BLaER1 treated with 17β-estradiol and CSF1 and Interleukin-3, amounts not matched to agents 10 nM and 100 nM (cell line): Measurements from ENCODE around the gene HSD11B1L.

Experiments
- H3K27ac ChIP-seq, 11 experiments: shearing (Covaris generic); formaldehyde crosslinking; 2 replicates each; pipeline ENCODE4 v1.8.1; 2022
- H3K27me3 ChIP-seq, 11 experiments: shearing (Covaris generic); formaldehyde crosslinking; 2 replicates each; pipeline ENCODE4 v1.8.1; 2022
- H3K36me3 ChIP-seq, 11 experiments: shearing (Covaris generic); formaldehyde crosslinking; 2 replicates each; pipeline ENCODE4 v1.8.1; 2022
- H3K4me1 ChIP-seq, 10 experiments: shearing (Covaris generic); formaldehyde crosslinking; 2 replicates each; pipeline ENCODE4 v1.8.1; 2022
- H3K4me2 ChIP-seq, 11 experiments: shearing (Covaris generic); formaldehyde crosslinking; 2 replicates each; pipeline ENCODE4 v1.8.1; 2022
- H3K4me3 ChIP-seq, 10 experiments: shearing (Covaris generic); formaldehyde crosslinking; 2 replicates each; pipeline ENCODE4 v1.8.1; 2022
- H3K9ac ChIP-seq, 11 experiments: shearing (Covaris generic); formaldehyde crosslinking; 2 replicates each; pipeline ENCODE4 v1.8.1; 2022
- H3K9me3 ChIP-seq, 11 experiments: shearing (Covaris generic); formaldehyde crosslinking; replicated peaks in 1 of 11; 2 replicates each; pipeline ENCODE4 v1.8.1; 2022
- H4K20me1 ChIP-seq, 11 experiments: shearing (Covaris generic); formaldehyde crosslinking; 2 replicates each; pipeline ENCODE4 v1.8.1; 2022
- Cebpa-rat ChIP-seq, 11 experiments: shearing (Covaris generic); IDR thresholded peaks; 2 replicates each; pipeline ENCODE4 v1.8.1; 2022

The HSD11B1L gene

DNA sequence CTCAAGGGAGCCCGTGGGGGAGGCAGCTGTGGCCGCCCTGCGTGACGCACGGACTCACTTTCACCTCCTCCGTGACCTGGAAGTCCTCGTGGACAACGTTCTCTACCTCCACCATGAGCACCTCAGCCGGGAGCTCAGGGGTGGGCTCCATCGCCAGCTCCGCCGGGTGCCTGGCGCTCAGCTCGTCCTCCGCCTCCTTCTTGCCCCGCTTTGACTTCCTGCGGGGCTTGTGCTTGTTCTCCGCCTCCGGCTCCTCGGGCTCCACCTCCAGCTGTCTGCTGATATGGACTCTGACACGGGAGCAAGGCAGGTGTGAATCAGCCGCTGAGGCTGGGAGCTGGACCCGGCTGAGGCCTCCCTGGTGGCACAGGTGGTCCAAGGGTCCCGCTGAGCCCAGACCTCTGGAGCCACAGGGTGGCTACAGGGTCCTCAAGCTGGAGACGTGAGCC lies 30.9 kb downstream of the HSD11B1L start:
- Histone ChIP-seq H3K4me2 (no peak overlapping the region), H3K9ac (no peak overlapping the region), H3K9me3 (no peaks in the 10 kb centered on the region), H3K27me3 (no peaks in the 10 kb centered on the region), H3K4me1 (peaks cover 0 to 6% (median 2%) of the 10 kb centered on the region in 10 experiments; a peak in 7 of 20 replicates), H3K27ac (no peak overlapping the region), H3K36me3 (peaks cover 78 to 99% (median 86%) of the 10 kb centered on the region in 11 experiments), H4K20me1 (peaks cover 50 to 97% (median 84%) of the 10 kb centered on the region in 11 experiments; a peak in 21 of 22 replicates), H3K4me3 (no peak overlapping the region)
- TF ChIP-seq Cebpa-rat (IDR thresholded peaks at IDR 0.05) = no peak

DNA sequence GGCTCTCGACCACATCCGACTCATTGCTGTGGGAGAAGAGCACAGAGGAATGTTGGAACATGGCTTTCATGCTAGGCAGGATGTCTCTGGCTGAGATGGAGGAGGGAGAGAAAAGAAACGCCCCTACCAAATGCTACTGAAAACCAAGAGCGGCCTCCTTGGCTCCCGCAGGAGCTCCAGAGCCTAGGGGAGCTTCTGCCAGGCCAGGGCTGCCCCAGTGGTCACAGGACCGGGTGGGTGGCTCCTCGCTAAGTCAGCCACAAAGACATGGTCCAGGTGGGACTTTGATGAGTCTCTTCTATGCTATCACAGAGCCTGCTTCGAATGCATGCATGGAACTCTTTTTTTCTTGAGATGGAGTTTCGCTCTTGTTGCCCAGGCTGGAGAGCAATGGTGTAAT lies 32.4 kb downstream of the HSD11B1L start:
- peaks cover 53 to 98% (median 84%) of the 10 kb centered on the region in 11 experiments; a peak in 21 of 22 replicates for H4K20me1 ChIP-seq
- H3K9me3 ChIP-seq = no peaks in the 10 kb centered on the region
- no peak overlapping the region; a peak in 1 of 22 replicates for H3K9ac ChIP-seq
- H3K4me3 ChIP-seq = no peak overlapping the region
- H3K27me3 ChIP-seq = no peaks in the 10 kb centered on the region
- H3K36me3 ChIP-seq = peaks cover 66 to 99% (median 85%) of the 10 kb centered on the region in 11 experiments
- no peak overlapping the region for H3K27ac ChIP-seq
- TF ChIP-seq Cebpa-rat (IDR thresholded peaks at IDR 0.05) = no peak
- H3K4me2 ChIP-seq = no peak overlapping the region
- peaks cover 11 to 21% (median 16%) of the 10 kb centered on the region in 10 experiments for H3K4me1 ChIP-seq

DNA sequence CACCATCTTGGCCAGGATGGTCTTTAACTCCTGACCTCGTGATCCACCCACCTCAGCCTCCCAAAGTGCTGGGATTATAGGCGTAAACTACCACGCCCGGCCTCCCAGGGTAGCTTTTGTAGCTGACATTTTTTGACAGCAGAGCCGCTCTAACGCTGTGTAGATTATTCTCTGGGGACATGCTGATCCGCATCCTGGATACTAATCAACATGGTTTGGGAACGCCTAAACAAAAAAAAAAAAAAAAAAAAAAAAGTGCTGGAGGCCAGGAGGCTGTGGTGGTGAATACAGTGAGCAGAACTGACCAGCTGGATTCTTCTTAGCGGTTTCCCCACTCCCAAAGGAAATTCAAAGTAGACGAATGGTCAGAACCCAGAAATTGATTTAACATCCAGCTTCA lies 34.0 kb downstream of the HSD11B1L start:
- no peak for TF ChIP-seq Cebpa-rat (IDR thresholded peaks at IDR 0.05)
- no peaks in the 10 kb centered on the region for H3K27me3 ChIP-seq
- no peak overlapping the region for H3K4me3 ChIP-seq
- H3K4me2 ChIP-seq = no peak overlapping the region
- H3K36me3 ChIP-seq = peaks cover 53 to 84% (median 71%) of the 10 kb centered on the region in 11 experiments
- H3K27ac ChIP-seq = no peak overlapping the region
- no peaks in the 10 kb centered on the region for H3K9me3 ChIP-seq
- H3K4me1 ChIP-seq = peaks cover 20 to 29% (median 24%) of the 10 kb centered on the region in 10 experiments
- H3K9ac ChIP-seq = no peak overlapping the region; a peak in 1 of 22 replicates
- H4K20me1 ChIP-seq = peaks cover 53 to 97% (median 89%) of the 10 kb centered on the region in 11 experiments; a peak in 21 of 22 replicates

DNA sequence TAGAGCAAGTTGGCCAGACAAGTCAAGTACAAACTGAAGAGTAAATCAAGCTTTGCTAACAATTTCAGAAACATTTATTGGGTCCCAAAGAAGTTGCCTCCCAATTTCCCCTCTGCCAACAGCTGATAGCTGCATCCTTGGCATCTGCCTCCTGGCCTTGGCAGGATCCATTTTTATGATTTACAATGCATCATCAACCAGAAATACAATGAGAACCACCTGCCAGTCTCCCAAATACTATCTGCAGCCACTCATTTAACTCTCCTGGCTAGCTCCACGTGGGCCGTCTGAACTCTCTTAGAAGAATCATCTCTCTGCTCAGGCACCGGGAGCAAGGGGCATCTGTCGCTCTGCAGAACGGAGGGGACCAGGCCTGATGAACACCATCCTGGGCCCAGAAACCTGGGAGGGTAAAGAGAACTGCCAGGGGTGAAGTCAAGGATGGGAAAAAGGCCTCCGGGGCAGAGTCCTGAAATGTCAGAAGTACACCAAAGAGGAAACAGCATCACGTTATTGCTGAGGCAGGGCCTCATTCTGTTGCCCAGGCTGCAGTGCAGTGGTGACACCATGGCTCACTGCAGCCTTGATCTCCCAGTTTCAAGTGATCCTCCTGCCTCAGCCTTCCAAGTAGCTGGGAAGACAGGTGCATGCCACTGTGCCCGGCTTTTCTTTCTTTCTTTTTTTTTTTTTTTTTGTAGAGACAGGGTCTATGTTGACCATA lies 36.5 kb downstream of the HSD11B1L start:
- peak overlapping the region; percentile 92 to 99 (median 96); a peak in 21 of 22 replicates for H3K9ac ChIP-seq
- no peaks in the 10 kb centered on the region for H3K27me3 ChIP-seq
- H3K4me2 ChIP-seq = peak overlapping the region; percentile 89 to 99 (median 97)
- H3K36me3 ChIP-seq = peaks cover 27 to 58% (median 46%) of the 10 kb centered on the region in 11 experiments
- H3K27ac ChIP-seq = peak overlapping the region in 9 of 11 experiments; percentile 85 to 99 (median 95); a peak in 16 of 22 replicates
- peak overlapping the region in 9 of 10 experiments; percentile 79 to 100 (median 94); a peak in 16 of 20 replicates for H3K4me3 ChIP-seq
- H3K4me1 ChIP-seq = peaks cover 20 to 35% (median 28%) of the 10 kb centered on the region in 10 experiments
- H3K9me3 ChIP-seq = no peaks in the 10 kb centered on the region
- H4K20me1 ChIP-seq = peaks cover 33 to 71% (median 66%) of the 10 kb centered on the region in 11 experiments; a peak in 20 of 22 replicates
- TF ChIP-seq Cebpa-rat (IDR thresholded peaks at IDR 0.05) = no peak

DNA sequence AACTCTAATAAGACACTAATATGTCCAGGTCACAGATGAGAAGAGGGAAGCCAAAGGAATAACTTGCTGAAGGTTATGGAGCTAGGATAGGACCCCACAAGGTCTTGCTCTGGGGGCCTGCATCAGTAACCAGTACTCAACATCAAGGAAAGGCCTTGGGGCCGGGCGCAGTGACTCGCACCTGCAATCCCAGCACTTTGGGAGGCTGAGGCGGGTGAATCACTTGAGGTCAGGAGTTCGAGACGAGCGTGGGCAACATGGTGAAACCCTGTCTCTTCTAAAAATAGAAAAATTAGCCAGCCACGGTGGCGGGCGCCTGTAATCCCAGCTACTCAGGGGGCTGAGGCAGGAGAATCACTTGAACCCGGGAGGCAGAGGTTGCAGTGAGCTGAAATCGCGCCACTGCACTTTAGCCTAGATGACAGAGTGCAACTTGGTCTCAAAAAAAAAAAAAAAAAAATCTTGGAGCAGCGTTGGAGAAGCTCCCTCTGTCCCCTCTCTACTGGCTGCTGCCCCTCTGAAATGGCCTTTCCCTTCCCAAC lies 37.3 kb downstream of the HSD11B1L start:
- Histone ChIP-seq H3K9me3 (no peaks in the 10 kb centered on the region), H3K36me3 (peaks cover 20 to 51% (median 38%) of the 10 kb centered on the region in 11 experiments), H3K9ac (peak overlapping the region; percentile 92 to 99 (median 96)), H3K27me3 (no peaks in the 10 kb centered on the region), H3K4me3 (peak overlapping the region; percentile 79 to 100 (median 94)), H3K4me1 (peaks cover 20 to 35% (median 28%) of the 10 kb centered on the region in 10 experiments), H3K27ac (peak overlapping the region; percentile 85 to 99 (median 95)), H3K4me2 (peak overlapping the region; percentile 89 to 99 (median 97)), H4K20me1 (peaks cover 32 to 64% (median 60%) of the 10 kb centered on the region in 11 experiments; a peak in 20 of 22 replicates)
- TF ChIP-seq Cebpa-rat (IDR thresholded peaks at IDR 0.05) = no peak

DNA sequence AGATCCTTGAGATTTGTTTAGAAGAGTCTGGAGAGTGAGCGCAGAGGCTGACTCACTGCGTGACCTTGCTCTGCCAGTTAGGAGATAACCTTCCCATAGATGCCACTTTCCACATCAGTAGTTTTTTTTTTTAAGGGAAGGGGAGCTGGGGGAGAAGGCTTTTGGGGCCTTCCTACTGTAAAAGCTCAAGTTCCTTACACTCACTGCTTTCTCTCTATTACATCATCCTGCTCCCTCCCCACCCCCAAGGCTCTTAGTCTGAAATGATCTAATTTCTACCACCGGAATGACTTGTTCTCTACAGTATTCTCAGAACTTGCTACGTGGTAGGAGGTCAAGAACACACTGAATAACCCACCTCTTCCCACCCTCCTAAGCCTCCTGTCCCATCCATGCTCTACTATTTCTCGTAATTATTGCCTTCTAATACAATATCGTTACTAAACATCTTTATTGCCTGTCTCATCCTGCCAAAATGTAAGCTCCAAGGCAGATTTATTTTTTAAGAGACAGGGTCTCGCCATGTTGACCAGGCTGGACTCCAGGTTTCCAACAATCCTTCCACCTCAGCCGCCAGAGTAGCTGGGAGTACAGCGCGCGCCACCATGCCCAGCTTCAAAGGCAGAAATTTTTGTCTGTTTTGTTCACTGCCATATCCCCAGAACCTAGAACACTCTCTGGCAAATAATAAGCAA lies 37.9 kb downstream of the HSD11B1L start:
- Histone ChIP-seq H3K4me2 (peak overlapping the region; percentile 89 to 99 (median 97)), H3K27me3 (no peaks in the 10 kb centered on the region), H3K9ac (peak overlapping the region; percentile 92 to 99 (median 96)), H3K4me3 (peak overlapping the region; percentile 79 to 100 (median 94)), H3K36me3 (peaks cover 14 to 45% (median 32%) of the 10 kb centered on the region in 11 experiments), H3K4me1 (peaks cover 20 to 35% (median 28%) of the 10 kb centered on the region in 10 experiments), H3K27ac (peak overlapping the region; percentile 85 to 99 (median 95)), H4K20me1 (peaks cover 26 to 58% (median 54%) of the 10 kb centered on the region in 11 experiments; a peak in 20 of 22 replicates), H3K9me3 (no peaks in the 10 kb centered on the region)
- no peak for TF ChIP-seq Cebpa-rat (IDR thresholded peaks at IDR 0.05)

DNA sequence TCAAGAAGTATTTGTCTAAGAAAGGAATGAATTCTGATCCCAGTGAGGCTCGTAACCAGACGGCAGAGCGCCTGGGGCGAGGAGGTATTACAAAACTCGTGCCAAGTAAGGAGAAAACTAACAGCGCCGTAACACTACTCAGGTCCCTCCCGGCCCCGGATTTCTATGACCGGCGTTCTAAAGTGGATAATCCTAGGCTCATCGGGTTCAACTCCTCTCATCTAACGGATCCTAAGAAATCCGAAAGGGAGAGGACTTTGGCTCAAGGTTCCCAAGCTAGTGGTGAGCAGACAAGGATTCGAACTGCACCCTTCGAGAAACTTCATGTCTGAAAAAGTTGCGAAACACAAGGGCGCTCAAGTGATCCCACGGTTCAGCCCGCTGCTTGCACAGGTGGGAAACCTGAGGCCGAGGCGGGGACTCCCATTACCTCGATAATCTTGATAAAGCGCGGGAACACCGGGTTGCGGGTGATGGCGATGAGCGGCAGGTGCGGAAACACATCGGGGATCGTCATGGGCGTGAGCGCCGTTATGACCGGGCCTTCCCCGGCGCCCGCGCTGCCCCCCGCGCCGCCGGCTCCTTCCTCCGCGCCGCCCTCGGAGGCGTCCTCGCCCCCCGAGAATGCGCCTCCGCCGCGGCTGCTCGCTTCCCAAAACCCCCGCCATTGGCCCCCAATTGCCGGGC lies 38.6 kb downstream of the HSD11B1L start:
- H3K4me3 ChIP-seq = peak overlapping the region; percentile 79 to 100 (median 94)
- peak in 5 of 11 experiments; percentile 23 to 76 (median 53); a peak in 7 of 22 replicates for TF ChIP-seq Cebpa-rat (IDR thresholded peaks at IDR 0.05)
- no peaks in the 10 kb centered on the region for H3K9me3 ChIP-seq
- H3K9ac ChIP-seq = peak overlapping the region; percentile 92 to 99 (median 96)
- peak overlapping the region; percentile 89 to 99 (median 97) for H3K4me2 ChIP-seq
- H3K27me3 ChIP-seq = no peaks in the 10 kb centered on the region
- peaks cover 8 to 38% (median 27%) of the 10 kb centered on the region in 11 experiments; a peak in 20 of 22 replicates for H3K36me3 ChIP-seq
- peaks cover 19 to 51% (median 47%) of the 10 kb centered on the region in 11 experiments; a peak in 20 of 22 replicates for H4K20me1 ChIP-seq
- H3K4me1 ChIP-seq = peaks cover 20 to 35% (median 28%) of the 10 kb centered on the region in 10 experiments
- peak overlapping the region; percentile 85 to 99 (median 95) for H3K27ac ChIP-seq
